AG04450 (cell line): ENCODE measurements around the gene DTL. TPM values are rescaled to one million over a fixed set of nuclear protein-coding genes. Genes with fewer than 3 reads are reported as not detected.
"Not testable (repeated sequence)": the region's sequence is repeated elsewhere in the genome, so short reads cannot be mapped to it uniquely, and the experiment has no call there.

Experiments
- CTCF ChIA-PET: fragments of 300-600, 350-600 bp; formaldehyde crosslinking; extraction: SDS; loops from one replicate; lab custom pipeline; 2022; ENCODE audit warnings: antibody characterized with exemption, inconsistent platforms; lab: Charles Lee
- POLR2A ChIA-PET: fragments of 350-600 bp; formaldehyde crosslinking; extraction: SDS; loops from one replicate; lab custom pipeline; 2021; ENCODE audit warnings: antibody characterized with exemption, inconsistent platforms; lab: Yijun Ruan, JAX
- DNase-seq: peaks from one replicate; pipeline ENCODE4 v3.0.0-alpha.2; 2011; ENCODE audit warnings: low read depth, low spot score
- H3K27ac ChIP-seq: one replicate; pipeline ENCODE4 v1.5.1; 2012; ENCODE audit warnings: low read depth, low read length, control low read depth
- H3K27me3 ChIP-seq: one replicate; pipeline ENCODE4 v1.6.0; 2012; ENCODE audit warnings: low read length; ENCODE audit not compliant: control insufficient read depth, insufficient read depth
- H3K4me3 ChIP-seq: 2 replicates; pipeline ENCODE4 v1.5.1; 2011; ENCODE audit warnings: mild to moderate bottlenecking, low read depth, low read length, control low read depth
- H3K9me3 ChIP-seq: 2 replicates; pipeline ENCODE4 v1.5.1; 2012; ENCODE audit warnings: low read length; ENCODE audit not compliant: control insufficient read depth, insufficient read depth
- polyA plus RNA-seq: library from polyadenylated mRNA; depleted of rRNA; stranded (reverse); fragments of >200 nt; gene quantifications from 2 replicates; pipeline ENCODE4 v1.2.3, GENCODE V29; 2011
- TF ChIP-seq, protein P1 (sequence below): IDR thresholded peaks from 2 replicates; pipeline ENCODE4 v1.5.1; 2011; ENCODE audit warnings: low read depth, low read length, control low read depth, inconsistent platforms

DTL gene
- polyA plus RNA-seq, 1 experiment = 6.0 TPM

GRCh38 chr1:212024469-212025149 is 10.9 kb upstream of the DTL start:
- H3K4me3 ChIP-seq = no peak overlapping the region
- H3K27me3 ChIP-seq = no peaks in the 10 kb centered on the region
- no peak overlapping the region for H3K27ac ChIP-seq
- CTCF ChIA-PET = interaction anchor here (1.0 to 3.1 kb wide), 4 partner anchors 10 to 431 kb away, joined by 3 to 26 read pairs (median 4); partner anchors contain the start of genes DTL and INTS7
- TF ChIP-seq, protein P1, sequence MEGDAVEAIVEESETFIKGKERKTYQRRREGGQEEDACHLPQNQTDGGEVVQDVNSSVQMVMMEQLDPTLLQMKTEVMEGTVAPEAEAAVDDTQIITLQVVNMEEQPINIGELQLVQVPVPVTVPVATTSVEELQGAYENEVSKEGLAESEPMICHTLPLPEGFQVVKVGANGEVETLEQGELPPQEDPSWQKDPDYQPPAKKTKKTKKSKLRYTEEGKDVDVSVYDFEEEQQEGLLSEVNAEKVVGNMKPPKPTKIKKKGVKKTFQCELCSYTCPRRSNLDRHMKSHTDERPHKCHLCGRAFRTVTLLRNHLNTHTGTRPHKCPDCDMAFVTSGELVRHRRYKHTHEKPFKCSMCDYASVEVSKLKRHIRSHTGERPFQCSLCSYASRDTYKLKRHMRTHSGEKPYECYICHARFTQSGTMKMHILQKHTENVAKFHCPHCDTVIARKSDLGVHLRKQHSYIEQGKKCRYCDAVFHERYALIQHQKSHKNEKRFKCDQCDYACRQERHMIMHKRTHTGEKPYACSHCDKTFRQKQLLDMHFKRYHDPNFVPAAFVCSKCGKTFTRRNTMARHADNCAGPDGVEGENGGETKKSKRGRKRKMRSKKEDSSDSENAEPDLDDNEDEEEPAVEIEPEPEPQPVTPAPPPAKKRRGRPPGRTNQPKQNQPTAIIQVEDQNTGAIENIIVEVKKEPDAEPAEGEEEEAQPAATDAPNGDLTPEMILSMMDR = no peak
- POLR2A ChIA-PET = no interaction called here
- no peaks in the 10 kb centered on the region for H3K9me3 ChIP-seq
- no peak for DNase-seq

DNA sequence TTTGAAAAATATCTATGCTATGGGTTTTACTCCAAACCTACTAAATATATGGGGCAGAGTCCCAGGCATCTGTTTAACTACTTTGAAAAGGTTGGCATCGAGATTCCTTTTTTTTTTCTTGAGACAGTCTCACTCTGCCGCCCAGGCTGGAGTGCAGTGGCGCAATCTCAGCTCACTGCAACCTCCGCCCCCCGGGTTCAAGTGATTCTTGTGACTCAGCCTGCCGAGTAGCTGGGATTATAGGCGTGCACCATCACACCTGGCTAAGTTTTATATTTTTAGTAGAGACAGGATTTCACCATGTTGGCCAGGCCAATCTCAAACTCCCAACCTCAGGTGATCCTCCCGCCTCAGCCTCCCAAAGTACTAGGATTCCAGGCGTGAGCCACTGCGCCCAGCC is 7.8 kb upstream of the DTL start:
- H3K4me3 ChIP-seq, H3K9me3 ChIP-seq, H3K27ac ChIP-seq, POLR2A ChIA-PET, DNase-seq, H3K27me3 ChIP-seq: not testable (repeated sequence)
- CTCF ChIA-PET = interaction anchor here (1.0 to 3.1 kb wide), 4 partner anchors 7 to 428 kb away, joined by 3 to 26 read pairs (median 7); partner anchors contain the start of genes DTL and INTS7

GRCh38 chr1:212030936-212031528 is 4.5 kb upstream of the DTL start:
- H3K4me3 ChIP-seq = no peak overlapping the region
- no peaks in the 10 kb centered on the region for H3K9me3 ChIP-seq
- TF ChIP-seq, protein P1 = no peak
- H3K27ac ChIP-seq = peak overlapping the region; percentile 90
- POLR2A ChIA-PET = interaction anchor here (0.9 kb wide), 1 partner anchor 63 kb away, joined by 4 read pairs; no protein-coding TSS in a partner anchor
- CTCF ChIA-PET = interaction anchor here (0.9 to 7.4 kb wide), 5 partner anchors 9 to 350 kb away, joined by 3 to 304 read pairs (median 4); no protein-coding TSS in a partner anchor
- no peaks in the 10 kb centered on the region for H3K27me3 ChIP-seq
- peak; percentile 56 for DNase-seq

DNA sequence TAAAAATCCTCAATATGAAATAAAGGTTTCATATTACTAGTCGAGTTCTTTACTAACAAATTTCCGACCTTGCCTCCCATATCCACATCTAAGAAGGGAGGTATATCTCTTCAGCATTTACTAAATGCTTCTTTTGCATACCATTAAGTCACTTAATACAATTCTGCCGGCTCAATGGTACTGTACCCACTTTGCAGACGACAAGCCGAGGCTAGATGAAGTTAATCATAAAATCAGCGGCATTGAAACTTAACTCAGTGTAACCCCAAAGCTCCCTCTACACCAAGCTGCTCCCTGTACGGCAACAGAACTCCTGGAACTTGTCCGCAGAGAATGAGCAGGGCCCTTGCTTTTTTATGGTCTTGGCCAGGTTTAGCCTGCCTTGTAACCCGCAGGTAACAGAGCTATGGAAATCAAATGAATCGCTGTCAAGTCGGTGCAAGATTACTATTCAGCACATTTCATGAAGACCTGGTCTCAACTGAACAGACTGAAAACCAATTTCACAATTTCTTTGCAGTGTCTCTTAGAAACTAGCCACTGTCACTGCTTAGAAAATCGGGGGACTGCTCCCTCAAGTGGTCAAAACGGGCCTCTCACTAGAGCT is 929 bp upstream of the DTL start:
- peak overlapping the region; percentile 59 for H3K27ac ChIP-seq
- ChIA-PET POLR2A (interaction anchor here (1.2 to 1.5 kb wide), 6 partner anchors 12 to 573 kb away, joined by 3 to 8 read pairs (median 4); partner anchors contain the start of gene ATF3), CTCF (interaction anchor here (0.5 to 7.4 kb wide), 78 partner anchors 9 to 976 kb away, joined by 3 to 304 read pairs (median 5); partner anchors contain the start of gene NENF)
- no peaks in the 10 kb centered on the region for H3K27me3 ChIP-seq
- DNase-seq = no peak
- no peaks in the 10 kb centered on the region for H3K9me3 ChIP-seq
- TF ChIP-seq, protein P1 = no peak
- peak overlapping the region; percentile 73 for H3K4me3 ChIP-seq

DNA sequence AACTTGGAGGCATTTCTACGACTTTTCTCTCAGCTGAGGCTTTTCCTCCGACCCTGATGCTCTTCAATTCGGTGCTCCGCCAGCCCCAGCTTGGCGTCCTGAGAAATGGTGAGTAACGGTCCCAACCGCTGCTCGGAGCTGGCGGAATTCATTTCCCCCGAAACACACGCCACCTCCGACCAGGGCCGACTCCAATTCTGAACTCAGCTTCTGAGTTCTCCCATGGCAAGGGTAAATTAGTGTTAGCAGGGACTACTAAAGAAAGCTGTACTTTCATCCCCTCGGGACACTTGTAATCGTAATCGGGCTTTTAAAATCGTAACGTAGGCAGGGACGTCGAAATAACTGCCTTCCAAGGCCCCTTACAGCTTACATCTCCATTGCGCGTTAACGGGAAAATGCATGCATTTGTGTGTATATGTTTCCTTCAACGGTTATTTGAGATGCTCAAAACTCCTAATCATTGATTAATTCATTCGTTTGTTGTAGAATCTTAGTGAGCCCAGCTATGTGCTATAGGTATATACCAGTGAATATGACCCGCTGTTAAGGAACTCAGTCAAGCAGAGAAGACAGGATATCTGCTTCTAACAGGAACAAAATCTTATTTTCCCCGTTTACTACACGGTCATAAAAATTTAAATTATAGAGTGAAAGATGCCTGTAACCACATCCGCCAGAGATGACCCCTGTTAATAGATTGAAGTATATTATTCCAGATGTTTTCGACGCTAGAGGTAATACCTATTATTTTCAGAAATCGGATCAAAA is 472 bp downstream of the DTL start:
- Histone ChIP-seq H3K27me3 (no peaks in the 10 kb centered on the region), H3K27ac (no peak overlapping the region), H3K9me3 (no peaks in the 10 kb centered on the region), H3K4me3 (peak overlapping the region; percentile 90)
- TF ChIP-seq, protein P1 = no peak
- CTCF ChIA-PET = interaction anchor here (0.5 to 7.4 kb wide), 106 partner anchors 10 to 632 kb away, joined by 3 to 304 read pairs (median 5); partner anchors contain the start of genes NENF and PPP2R5A
- POLR2A ChIA-PET = interaction anchor here (0.5 to 1.5 kb wide), 6 partner anchors 74 to 572 kb away, joined by 3 to 8 read pairs (median 5); partner anchors contain the start of gene ATF3
- DNase-seq = no peak
